Measurements from ENCODE around the gene EPHX1. TPM values are rescaled to one million over a fixed set of nuclear protein-coding genes. Genes with fewer than 3 reads are reported as not detected.

The EPHX1 gene
- total RNA-seq, 1 donor: 39.4 TPM

DNA sequence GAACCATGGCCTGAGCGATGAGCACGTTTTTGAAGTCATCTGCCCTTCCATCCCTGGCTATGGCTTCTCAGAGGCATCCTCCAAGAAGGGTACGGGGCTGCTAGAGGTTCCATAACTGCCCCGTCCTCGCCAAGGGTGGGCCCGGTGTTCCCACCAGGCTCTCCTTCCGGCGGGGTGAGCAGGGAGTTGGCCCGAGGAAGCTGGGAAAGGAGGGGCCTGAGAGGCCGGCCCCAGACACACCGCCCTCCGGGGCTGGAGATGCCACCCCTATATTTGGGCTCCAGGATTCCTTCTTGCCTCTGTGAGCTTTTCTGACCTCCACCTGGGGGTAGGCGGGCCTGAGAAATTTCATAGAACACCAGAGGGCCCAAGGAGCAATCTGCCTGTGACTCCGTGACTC, 28.9 kb downstream of the EPHX1 start:
- H3K4me3 ChIP-seq (ENCODE audit: low read depth, low read length): no peak overlapping the region
- TF ChIP-seq, protein P1, sequence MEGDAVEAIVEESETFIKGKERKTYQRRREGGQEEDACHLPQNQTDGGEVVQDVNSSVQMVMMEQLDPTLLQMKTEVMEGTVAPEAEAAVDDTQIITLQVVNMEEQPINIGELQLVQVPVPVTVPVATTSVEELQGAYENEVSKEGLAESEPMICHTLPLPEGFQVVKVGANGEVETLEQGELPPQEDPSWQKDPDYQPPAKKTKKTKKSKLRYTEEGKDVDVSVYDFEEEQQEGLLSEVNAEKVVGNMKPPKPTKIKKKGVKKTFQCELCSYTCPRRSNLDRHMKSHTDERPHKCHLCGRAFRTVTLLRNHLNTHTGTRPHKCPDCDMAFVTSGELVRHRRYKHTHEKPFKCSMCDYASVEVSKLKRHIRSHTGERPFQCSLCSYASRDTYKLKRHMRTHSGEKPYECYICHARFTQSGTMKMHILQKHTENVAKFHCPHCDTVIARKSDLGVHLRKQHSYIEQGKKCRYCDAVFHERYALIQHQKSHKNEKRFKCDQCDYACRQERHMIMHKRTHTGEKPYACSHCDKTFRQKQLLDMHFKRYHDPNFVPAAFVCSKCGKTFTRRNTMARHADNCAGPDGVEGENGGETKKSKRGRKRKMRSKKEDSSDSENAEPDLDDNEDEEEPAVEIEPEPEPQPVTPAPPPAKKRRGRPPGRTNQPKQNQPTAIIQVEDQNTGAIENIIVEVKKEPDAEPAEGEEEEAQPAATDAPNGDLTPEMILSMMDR (IDR thresholded peaks at IDR 0.05; ENCODE audit: insufficient read depth, low read length): no peak
- no peak for DNase-seq (ENCODE audit: low read depth)

DNA sequence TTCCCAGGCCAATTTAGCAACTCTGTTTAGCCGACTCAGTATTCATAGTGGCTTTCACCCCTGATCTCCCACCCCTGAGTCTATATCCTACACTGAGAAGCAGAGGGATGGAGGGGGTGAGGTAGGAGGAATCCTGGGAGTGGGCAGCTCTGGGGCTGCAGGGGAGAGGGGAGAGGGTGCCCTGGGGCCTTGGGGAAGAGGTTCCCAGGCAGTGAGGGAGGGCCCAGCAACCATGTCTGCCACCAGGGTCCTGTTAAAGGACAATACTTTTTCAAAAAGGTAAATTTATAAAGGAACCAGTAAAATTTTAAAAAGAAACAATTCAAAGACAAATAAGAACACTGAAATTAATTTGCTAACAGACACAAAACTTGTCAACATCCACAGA, 30.3 kb downstream of the EPHX1 start:
- no peak for DNase-seq (ENCODE audit: low read depth)
- no peak overlapping the region for H3K4me3 ChIP-seq (ENCODE audit: low read depth, low read length)
- TF ChIP-seq, protein P1 (IDR thresholded peaks at IDR 0.05; ENCODE audit: insufficient read depth, low read length): no peak

DNA sequence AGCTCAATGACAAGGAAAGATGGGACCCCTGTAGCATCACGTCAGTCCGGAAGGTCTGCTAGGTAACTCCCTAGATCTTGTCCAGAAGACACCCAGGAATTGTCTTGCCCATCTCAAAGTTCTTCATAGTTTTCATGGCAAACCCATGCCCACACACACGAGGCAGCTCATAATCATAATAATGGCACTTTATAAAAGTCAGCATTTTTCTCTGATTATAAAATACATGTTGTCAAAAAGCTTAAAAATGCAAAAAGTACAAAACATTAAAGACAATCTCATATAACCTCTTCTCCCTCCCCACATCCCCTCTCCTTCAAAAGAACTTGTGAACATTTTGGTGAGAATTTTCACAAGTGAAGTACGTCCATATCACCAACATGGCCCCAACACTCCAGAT, 30.8 kb downstream of the EPHX1 start:
- H3K4me3 ChIP-seq (ENCODE audit: low read depth, low read length): no peak overlapping the region
- no peak for DNase-seq (ENCODE audit: low read depth)
- TF ChIP-seq, protein P1 (IDR thresholded peaks at IDR 0.05; ENCODE audit: insufficient read depth, low read length): no peak

DNA sequence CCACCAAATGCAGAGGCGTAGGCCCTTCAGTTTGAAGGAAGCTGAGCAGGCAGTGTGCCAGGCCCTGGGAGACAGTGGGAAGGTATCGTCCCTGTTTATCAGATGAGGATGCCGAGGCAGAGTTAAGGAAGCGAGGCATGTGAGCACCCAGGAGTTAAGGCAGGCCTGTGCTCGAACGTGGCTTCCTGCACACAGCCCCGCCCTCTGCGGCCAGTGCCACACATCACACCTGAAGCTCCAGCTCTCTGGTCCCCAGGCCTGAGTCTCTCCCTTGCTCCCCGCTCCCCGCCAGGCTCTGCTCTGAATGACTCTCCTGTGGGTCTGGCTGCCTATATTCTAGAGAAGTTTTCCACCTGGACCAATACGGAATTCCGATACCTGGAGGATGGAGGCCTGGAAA, 32.1 kb downstream of the EPHX1 start:
- TF ChIP-seq, protein P1 (IDR thresholded peaks at IDR 0.05; ENCODE audit: insufficient read depth, low read length): no peak
- DNase-seq (ENCODE audit: low read depth): no peak
- no peak overlapping the region for H3K4me3 ChIP-seq (ENCODE audit: low read depth, low read length)

DNA sequence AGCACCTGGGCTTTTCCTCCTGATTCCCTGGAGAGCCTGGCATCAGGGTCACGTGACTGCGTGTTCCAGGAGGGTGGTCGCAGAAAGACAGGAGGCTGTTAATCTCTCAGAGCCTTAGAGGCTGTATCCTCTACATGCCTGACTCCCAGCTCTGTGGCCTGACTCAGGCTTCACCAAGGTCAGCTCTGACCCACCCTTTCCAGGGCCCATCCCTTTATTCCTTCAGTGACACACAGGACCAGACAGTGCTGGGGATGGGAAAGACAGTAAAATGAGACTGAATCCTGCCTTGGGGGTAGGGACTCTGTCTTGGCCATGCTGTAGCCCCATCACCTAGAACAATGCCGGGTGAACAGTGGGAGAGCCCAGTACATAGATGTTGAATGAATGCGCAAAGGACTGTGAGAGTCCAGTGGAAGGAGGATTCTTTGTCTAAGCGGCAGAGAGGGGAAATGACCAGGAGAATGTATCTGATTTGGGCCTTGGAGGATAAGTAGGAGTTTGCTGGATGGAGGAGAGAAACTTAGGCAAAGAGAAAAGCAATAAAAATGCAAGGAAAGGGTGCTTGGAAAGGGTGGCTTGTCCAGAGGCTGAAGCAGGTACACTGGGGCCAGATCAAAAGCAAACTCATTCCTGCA, 33.0 kb downstream of the EPHX1 start:
- TF ChIP-seq, protein P1 (IDR thresholded peaks at IDR 0.05; ENCODE audit: insufficient read depth, low read length): no peak
- H3K4me3 ChIP-seq (ENCODE audit: low read depth, low read length): no peak overlapping the region
- DNase-seq (ENCODE audit: low read depth): no peak

DNA sequence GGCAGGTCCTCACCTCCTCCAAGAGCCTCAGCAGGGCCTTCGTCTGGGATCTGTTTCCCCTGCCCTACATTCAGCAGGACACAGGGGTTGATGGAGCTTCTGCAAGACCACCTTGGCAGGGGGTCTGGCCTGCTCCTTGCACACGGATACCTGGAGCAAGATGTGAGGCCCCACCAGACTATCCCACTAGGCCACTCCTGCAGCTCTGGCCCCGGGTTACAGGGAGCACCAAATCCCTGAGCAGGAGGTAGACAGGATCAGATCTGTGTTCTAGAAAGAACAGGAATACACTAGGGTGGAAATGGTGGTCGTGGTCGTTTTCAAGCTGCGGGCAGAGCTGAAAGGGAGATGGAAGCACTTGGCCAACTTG, 33.5 kb downstream of the EPHX1 start:
- TF ChIP-seq, protein P1 (IDR thresholded peaks at IDR 0.05; ENCODE audit: insufficient read depth, low read length): no peak
- DNase-seq (ENCODE audit: low read depth): no peak

More for the DNA sequence above, 33.5 kb downstream of the EPHX1 start:
- no peak overlapping the region for H3K4me3 ChIP-seq (ENCODE audit: low read depth, low read length)

Data from fibroblast of the aortic adventitia (primary cell).